Measurements from ENCODE around the gene CCDC28B.

CCDC28B gene

GRCh38 chr1:32223683-32224082, 23.3 kb downstream of the CCDC28B start:
- DNase-seq: no peak

- no peak for DNase-seq
Observed at GRCh38 chr1:32224285-32224684, 23.9 kb downstream of the CCDC28B start.

GRCh38 chr1:32228771-32229170, 28.4 kb downstream of the CCDC28B start:
- no peak for DNase-seq

GRCh38 chr1:32231843-32232432, 31.5 kb downstream of the CCDC28B start:
- no peak for DNase-seq

- no peak for DNase-seq
Observed at GRCh38 chr1:32232558-32233304, 32.3 kb downstream of the CCDC28B start.

- no peak for DNase-seq
Observed at GRCh38 chr1:32234792-32235191, 34.4 kb downstream of the CCDC28B start.

GRCh38 chr1:32239337-32239736, 38.9 kb downstream of the CCDC28B start:
- no peak for DNase-seq

GRCh38 chr1:32239790-32240139, 39.4 kb downstream of the CCDC28B start:
- DNase-seq: no peak

- DNase-seq: peak in 2 of 4 experiments; percentile 37 to 41
Observed at GRCh38 chr1:32240140-32240951, 40.0 kb downstream of the CCDC28B start.

- DNase-seq: peak in 2 of 4 experiments; percentile 19 to 34
Observed at GRCh38 chr1:32241001-32241763, 40.8 kb downstream of the CCDC28B start.

- no peak for DNase-seq
Observed at GRCh38 chr1:32242341-32242851, 42.0 kb downstream of the CCDC28B start.

- no peak for DNase-seq
Observed at GRCh38 chr1:32246888-32247273, 46.5 kb downstream of the CCDC28B start, which contains the start of gene FAM167B. FAM167B (plus strand) TSS chr1:32247222; CDS start chr1:32247422, 200 bp downstream.

GRCh38 chr1:32247452-32247851, 47.1 kb downstream of the CCDC28B start:
- no peak for DNase-seq

GRCh38 chr1:32247983-32248889, 47.8 kb downstream of the CCDC28B start:
- peak; percentile 53 to 75 (median 58) for DNase-seq

- peak; percentile 34 to 65 (median 54) for DNase-seq
Observed at GRCh38 chr1:32249831-32250525, 49.6 kb downstream of the CCDC28B start.

GRCh38 chr1:32250893-32251716, 50.7 kb downstream of the CCDC28B start, which contains the start of gene LCK:
LCK (plus strand) TSS chr1:32251265; CDS start chr1:32274330, 23,065 bp downstream.
- DNase-seq: peak; percentile 26 to 59 (median 43)
